ENCODE data around the gene CYP4F2.
"Not testable (repeated sequence)": the region's sequence is repeated elsewhere in the genome, so short reads cannot be mapped to it uniquely, and the experiment has no call there.

GRCh38 chr19:15843894-15844222, 54.0 kb downstream of the CYP4F2 start:
- TF ChIP-seq POLR2A (IDR thresholded peaks at IDR 0.05; ENCODE audit: low read depth); CTCF (IDR thresholded peaks at IDR 0.05); EP300 (IDR thresholded peaks at IDR 0.05); POLR2AphosphoS5 (IDR thresholded peaks at IDR 0.05): not testable (repeated sequence)

All from esophagus muscularis mucosa (tissue), 4 donors.